HEK293T (cell line): Measurements from ENCODE around the gene HSDL2.

Experiments used
- CTCF ChIA-PET: fragments of 350-600 bp; formaldehyde crosslinking; extraction: SDS; loops from one replicate; lab custom pipeline; 2021; ENCODE audit warnings: antibody characterized with exemption, inconsistent platforms; lab: Yijun Ruan, JAX
- POLR2A ChIA-PET: fragments of 350-600 bp; formaldehyde crosslinking; extraction: SDS; loops from one replicate; lab custom pipeline; 2020; ENCODE audit warnings: antibody characterized with exemption, inconsistent platforms; lab: Yijun Ruan, JAX
- DNase-seq: peaks from one replicate; pipeline ENCODE4 v3.0.0; 2012; ENCODE audit warnings: mixed read lengths; ENCODE audit errors: extremely low spot score
- ARNT ChIP-seq: fragments of 450-650 bp; IDR thresholded peaks from 2 replicates; pipeline ENCODE4 v1.6.1; 2017; ENCODE audit warnings: mild to moderate bottlenecking
- BHLHE40 ChIP-seq: fragments of 450-650 bp; IDR thresholded peaks from 2 replicates; pipeline ENCODE4 v1.6.1; 2016; ENCODE audit warnings: mild to moderate bottlenecking, moderate library complexity, borderline replicate concordance
- CTBP1 ChIP-seq: fragments of 450-650 bp; IDR thresholded peaks from 2 replicates; pipeline ENCODE4 v1.6.1; 2016; ENCODE audit warnings: borderline replicate concordance
- ELF4 ChIP-seq: fragments of 450-650 bp; IDR thresholded peaks from 2 replicates; pipeline ENCODE4 v1.6.1; 2017; ENCODE audit warnings: antibody characterized with exemption
- FOXA1 ChIP-seq: fragments of 450-650 bp; IDR thresholded peaks from 2 replicates; pipeline ENCODE4 v1.6.1; 2016; ENCODE audit warnings: mild to moderate bottlenecking
- FOXK2 ChIP-seq: fragments of 450-650 bp; IDR thresholded peaks from 2 replicates; pipeline ENCODE4 v1.6.1; 2016; ENCODE audit warnings: mild to moderate bottlenecking
- FOXM1 ChIP-seq: fragments of 450-650 bp; IDR thresholded peaks from 2 replicates; pipeline ENCODE4 v1.6.1; 2017; ENCODE audit warnings: mild to moderate bottlenecking, borderline replicate concordance
- HDGF ChIP-seq: fragments of 450-650 bp; IDR thresholded peaks from 2 replicates; pipeline ENCODE4 v1.6.1; 2017; ENCODE audit warnings: antibody characterized with exemption, borderline replicate concordance
- L3MBTL2 ChIP-seq: fragments of 450-650 bp; conservative IDR thresholded peaks from 2 replicates; pipeline ENCODE4 v1.6.1; 2016; ENCODE audit warnings: mild to moderate bottlenecking
- LEF1 ChIP-seq: fragments of 450-650 bp; IDR thresholded peaks from 2 replicates; pipeline ENCODE4 v1.6.1; 2017; ENCODE audit warnings: mild to moderate bottlenecking, borderline replicate concordance
- NFRKB ChIP-seq: fragments of 450-650 bp; IDR thresholded peaks from 2 replicates; pipeline ENCODE4 v1.6.1; 2016; ENCODE audit warnings: mild to moderate bottlenecking, moderate library complexity
- PKNOX1 ChIP-seq: fragments of 450-650 bp; IDR thresholded peaks from 2 replicates; pipeline ENCODE4 v1.6.1; 2016
- SP1 ChIP-seq: fragments of 450-650 bp; IDR thresholded peaks from 2 replicates; pipeline ENCODE4 v1.6.1; 2017
- SUZ12 ChIP-seq: fragments of 450-650 bp; IDR thresholded peaks from 2 replicates; pipeline ENCODE4 v1.6.1; 2016; ENCODE audit warnings: mild to moderate bottlenecking
- TARDBP ChIP-seq: fragments of 450-650 bp; IDR thresholded peaks from 2 replicates; pipeline ENCODE4 v1.6.1; 2016
- ZNF384 ChIP-seq: fragments of 450-650 bp; IDR thresholded peaks from 2 replicates; pipeline ENCODE4 v1.6.1; 2016

Gene HSDL2

GRCh38 chr9:112337547-112337946, 42.4 kb upstream of the HSDL2 start:
- CTCF ChIA-PET: no interaction called here

GRCh38 chr9:112338561-112338960, 41.3 kb upstream of the HSDL2 start:
- no peak for DNase-seq
- CTCF ChIA-PET: no interaction called here
- TF ChIP-seq SP1 (no peak), PKNOX1 (peak; percentile 13; the same call in 1 of the 2 replicates)
- POLR2A ChIA-PET: no interaction called here

More at GRCh38 chr9:112337547-112337946, 42.4 kb upstream of the HSDL2 start:
- no peak for DNase-seq
- POLR2A ChIA-PET: no interaction called here
- TF ChIP-seq TARDBP (no peak), ZNF384 (no peak), BHLHE40 (no peak), L3MBTL2 (no peak), ELF4 (no peak), NFRKB (no peak), FOXM1 (no peak)

GRCh38 chr9:112339886-112340285, 40.0 kb upstream of the HSDL2 start:
- no peak for TF ChIP-seq FOXA1
- no peak for TF ChIP-seq FOXK2
- no peak for TF ChIP-seq FOXM1
- TF ChIP-seq TARDBP: no peak
- no peak for DNase-seq
- ChIA-PET POLR2A (no interaction called here), CTCF (no interaction called here)

- ChIA-PET POLR2A (no interaction called here), CTCF (no interaction called here)
- no peak for TF ChIP-seq SUZ12
- TF ChIP-seq FOXK2: no peak
- TF ChIP-seq LEF1: no peak
- TF ChIP-seq ARNT: no peak
- TF ChIP-seq NFRKB: no peak
- no peak for TF ChIP-seq TARDBP
- no peak for DNase-seq
These were observed 38.2 kb upstream of the HSDL2 start for GRCh38 chr9:112341730-112342129.

- POLR2A ChIA-PET: interaction anchor here (1.5 kb wide), 1 partner anchor 15 kb away, joined by 4 read pairs; the partner anchor contains the start of gene PTBP3
- TF ChIP-seq SUZ12 (no peak), ZNF384 (no peak), L3MBTL2 (no peak), FOXM1 (no peak), SP1 (no peak), NFRKB (no peak), LEF1 (no peak), FOXA1 (no peak), FOXK2 (no peak), ARNT (no peak), PKNOX1 (no peak)
- CTCF ChIA-PET: no interaction called here
- DNase-seq: no peak
These were observed 31.5 kb upstream of the HSDL2 start for GRCh38 chr9:112348257-112349007.

GRCh38 chr9:112349008-112349333, 30.9 kb upstream of the HSDL2 start:
- TF ChIP-seq HDGF: no peak
- no peak for TF ChIP-seq ARNT
- no peak for TF ChIP-seq SUZ12
- TF ChIP-seq BHLHE40: no peak
- TF ChIP-seq LEF1: no peak
- no peak for TF ChIP-seq PKNOX1
- no peak for TF ChIP-seq TARDBP
- TF ChIP-seq SP1: no peak
- no peak for TF ChIP-seq CTBP1
- no peak for TF ChIP-seq L3MBTL2
- TF ChIP-seq NFRKB: no peak
- no peak for DNase-seq
- CTCF ChIA-PET: no interaction called here
- POLR2A ChIA-PET: interaction anchor here (1.5 kb wide), 1 partner anchor 15 kb away, joined by 4 read pairs; the partner anchor contains the start of gene PTBP3

GRCh38 chr9:112351184-112351583, 28.7 kb upstream of the HSDL2 start:
- POLR2A ChIA-PET: interaction anchor here (1.0 kb wide), 1 partner anchor 28 kb away, joined by 3 read pairs; the partner anchor contains the start of gene HSDL2
- CTCF ChIA-PET: no interaction called here
- no peak for DNase-seq
- TF ChIP-seq SUZ12 (no peak), TARDBP (no peak), FOXK2 (no peak), ARNT (no peak), BHLHE40 (no peak), SP1 (no peak), PKNOX1 (no peak), FOXA1 (no peak), HDGF (no peak), L3MBTL2 (no peak), FOXM1 (no peak)
